ENCODE measurements around the gene CD68.

CD68 gene

GRCh38 chr17:7579001-7579833, at the start of gene CD68:
CD68 (plus strand) TSS chr17:7579638; CDS start chr17:7579678, 40 bp downstream.
- no peak for DNase-seq

- no peak for DNase-seq
Observed at GRCh38 chr17:7530023-7530900, 49.2 kb upstream of the CD68 start.

- no peak for DNase-seq
Observed at GRCh38 chr17:7538050-7538449, 41.4 kb upstream of the CD68 start.

GRCh38 chr17:7538891-7539545, 40.4 kb upstream of the CD68 start:
- DNase-seq = no peak

GRCh38 chr17:7541074-7541621, 38.3 kb upstream of the CD68 start:
- no peak for DNase-seq

GRCh38 chr17:7544911-7545310, 34.5 kb upstream of the CD68 start:
- DNase-seq = no peak

GRCh38 chr17:7548585-7549400, 30.6 kb upstream of the CD68 start, which contains the start of gene TNFSF12:
TNFSF12 (plus strand) TSS chr17:7549058; CDS start chr17:7549154, 96 bp downstream.
- no peak for DNase-seq

GRCh38 chr17:7549401-7550055, 29.9 kb upstream of the CD68 start:
- DNase-seq = no peak

GRCh38 chr17:7550344-7550743, 29.1 kb upstream of the CD68 start:
- DNase-seq = no peak

- no peak for DNase-seq
Observed at GRCh38 chr17:7551396-7551795, 28.0 kb upstream of the CD68 start.

GRCh38 chr17:7552621-7553051, 26.8 kb upstream of the CD68 start:
- no peak for DNase-seq

GRCh38 chr17:7553356-7553755, 26.1 kb upstream of the CD68 start:
- no peak for DNase-seq

GRCh38 chr17:7555320-7555948, 24.0 kb upstream of the CD68 start:
- no peak for DNase-seq

GRCh38 chr17:7556627-7557026, 22.8 kb upstream of the CD68 start:
- no peak for DNase-seq

- no peak for DNase-seq
Observed at GRCh38 chr17:7557147-7557764, 22.2 kb upstream of the CD68 start.

- peak in 1 of 2 experiments; percentile 36 for DNase-seq
Observed at GRCh38 chr17:7557775-7558543, 21.5 kb upstream of the CD68 start.

- no peak for DNase-seq
Observed at GRCh38 chr17:7558544-7559319, 20.7 kb upstream of the CD68 start, which contains the start of gene TNFSF13. TNFSF13 (plus strand) TSS chr17:7558750; CDS start chr17:7559040, 290 bp downstream.

- no peak for DNase-seq
Observed at GRCh38 chr17:7559320-7560171, 19.9 kb upstream of the CD68 start.
